Fibroblast of pulmonary artery (primary cell): ENCODE results near the gene TBX19.

Experiments
- DNase-seq: peaks from one replicate; pipeline ENCODE4 v3.0.0-alpha.2; 2010; ENCODE audit warnings: low read depth
- H3K4me3 ChIP-seq: replicated peaks from 2 replicates; pipeline ENCODE4 v1.5.1; 2011; ENCODE audit warnings: low read depth, mild to moderate bottlenecking, control low read depth, low read length, moderate library complexity
- TF ChIP-seq, protein P1 (sequence below): IDR thresholded peaks from 2 replicates; pipeline ENCODE4 v1.5.1; 2011; ENCODE audit warnings: mild to moderate bottlenecking, control low read depth, low read length, inconsistent platforms; ENCODE audit errors: missing control alignments

The TBX19 gene

DNA sequence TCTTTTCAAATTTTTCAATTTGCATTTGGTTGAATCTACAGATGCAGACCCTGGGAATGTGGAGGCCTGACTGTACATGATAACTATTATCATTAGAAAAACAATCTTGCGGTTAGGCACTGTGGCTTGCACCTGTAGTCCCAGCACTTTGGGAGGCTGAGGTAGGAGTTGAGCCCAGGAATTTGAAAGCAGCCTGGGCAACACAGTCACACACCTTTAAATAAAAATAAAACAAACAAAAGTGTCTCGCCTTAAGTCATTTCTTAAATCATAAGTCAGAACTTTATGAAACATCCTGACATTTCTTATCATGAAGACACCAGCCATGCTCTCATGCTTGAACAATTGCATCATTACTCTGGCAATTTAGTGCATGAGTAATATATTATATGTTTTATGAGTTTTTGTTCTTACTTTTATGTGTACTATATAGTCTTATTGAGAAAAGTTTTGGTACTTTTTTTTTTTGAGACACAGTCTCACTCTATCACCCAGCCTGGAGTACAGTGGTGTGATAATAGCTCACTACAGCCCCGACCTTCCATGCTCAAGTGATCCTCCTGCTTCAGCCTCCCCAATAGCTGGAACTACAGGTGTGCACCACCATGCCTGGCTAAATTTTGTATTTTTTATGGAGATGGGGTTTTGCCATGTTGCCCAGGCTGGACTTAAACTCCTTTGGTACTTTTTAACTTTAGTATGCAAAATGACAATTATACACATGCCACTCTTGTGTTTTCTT, 7.8 kb downstream of the TBX19 start:
- TF ChIP-seq, protein P1, sequence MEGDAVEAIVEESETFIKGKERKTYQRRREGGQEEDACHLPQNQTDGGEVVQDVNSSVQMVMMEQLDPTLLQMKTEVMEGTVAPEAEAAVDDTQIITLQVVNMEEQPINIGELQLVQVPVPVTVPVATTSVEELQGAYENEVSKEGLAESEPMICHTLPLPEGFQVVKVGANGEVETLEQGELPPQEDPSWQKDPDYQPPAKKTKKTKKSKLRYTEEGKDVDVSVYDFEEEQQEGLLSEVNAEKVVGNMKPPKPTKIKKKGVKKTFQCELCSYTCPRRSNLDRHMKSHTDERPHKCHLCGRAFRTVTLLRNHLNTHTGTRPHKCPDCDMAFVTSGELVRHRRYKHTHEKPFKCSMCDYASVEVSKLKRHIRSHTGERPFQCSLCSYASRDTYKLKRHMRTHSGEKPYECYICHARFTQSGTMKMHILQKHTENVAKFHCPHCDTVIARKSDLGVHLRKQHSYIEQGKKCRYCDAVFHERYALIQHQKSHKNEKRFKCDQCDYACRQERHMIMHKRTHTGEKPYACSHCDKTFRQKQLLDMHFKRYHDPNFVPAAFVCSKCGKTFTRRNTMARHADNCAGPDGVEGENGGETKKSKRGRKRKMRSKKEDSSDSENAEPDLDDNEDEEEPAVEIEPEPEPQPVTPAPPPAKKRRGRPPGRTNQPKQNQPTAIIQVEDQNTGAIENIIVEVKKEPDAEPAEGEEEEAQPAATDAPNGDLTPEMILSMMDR, result no peak
- H3K4me3 ChIP-seq, result no peak overlapping the region
- peak; percentile 68 for DNase-seq

DNA sequence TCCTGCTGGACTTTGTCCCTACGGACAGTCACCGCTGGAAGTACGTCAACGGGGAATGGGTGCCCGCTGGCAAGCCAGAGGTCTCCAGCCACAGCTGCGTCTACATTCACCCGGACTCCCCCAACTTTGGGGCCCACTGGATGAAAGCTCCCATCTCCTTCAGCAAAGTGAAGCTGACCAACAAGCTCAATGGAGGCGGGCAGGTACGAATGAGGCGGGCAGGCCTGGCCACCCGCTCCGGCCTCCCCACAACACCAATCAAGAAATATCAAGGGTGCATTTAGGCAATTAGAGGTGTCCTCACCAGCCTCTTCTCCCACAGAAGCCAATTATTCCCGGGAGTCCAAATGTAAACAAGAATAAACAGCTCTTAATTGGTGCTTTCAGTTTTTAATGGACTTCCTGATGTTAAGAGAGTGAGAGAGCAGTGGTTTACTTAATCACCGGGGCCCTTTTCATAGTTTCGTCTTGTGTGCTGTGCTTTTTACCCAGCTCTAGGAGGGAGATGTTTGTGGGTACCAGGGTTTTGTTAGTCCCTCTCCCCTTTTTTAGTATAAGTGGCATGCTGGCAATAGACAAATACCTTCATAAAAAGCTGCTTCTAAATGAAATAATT, 10.7 kb downstream of the TBX19 start:
- H3K4me3 ChIP-seq, result no peak overlapping the region
- TF ChIP-seq, protein P1, result no peak
- DNase-seq, result no peak

DNA sequence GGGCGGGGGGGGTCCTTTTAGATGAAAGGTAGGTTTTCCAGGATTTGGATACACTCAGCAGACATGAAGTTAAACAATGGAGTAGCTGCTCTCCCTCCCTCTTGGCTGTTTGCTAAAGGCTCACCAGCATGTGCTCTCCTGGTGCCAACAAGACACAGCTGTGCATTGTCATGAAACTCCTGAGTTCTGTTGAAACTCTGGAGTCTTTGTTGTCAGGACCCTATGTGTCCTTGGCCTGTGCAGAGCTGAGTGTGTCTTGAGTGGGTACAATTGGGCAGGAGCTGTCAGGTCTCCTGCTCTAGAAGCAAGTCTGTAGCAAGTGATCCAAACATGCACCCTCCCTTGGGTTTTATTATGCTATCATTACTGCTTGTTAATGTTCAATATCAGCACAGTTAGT, 12.7 kb downstream of the TBX19 start:
- peak; percentile 31 for DNase-seq
- TF ChIP-seq, protein P1, result no peak

DNA sequence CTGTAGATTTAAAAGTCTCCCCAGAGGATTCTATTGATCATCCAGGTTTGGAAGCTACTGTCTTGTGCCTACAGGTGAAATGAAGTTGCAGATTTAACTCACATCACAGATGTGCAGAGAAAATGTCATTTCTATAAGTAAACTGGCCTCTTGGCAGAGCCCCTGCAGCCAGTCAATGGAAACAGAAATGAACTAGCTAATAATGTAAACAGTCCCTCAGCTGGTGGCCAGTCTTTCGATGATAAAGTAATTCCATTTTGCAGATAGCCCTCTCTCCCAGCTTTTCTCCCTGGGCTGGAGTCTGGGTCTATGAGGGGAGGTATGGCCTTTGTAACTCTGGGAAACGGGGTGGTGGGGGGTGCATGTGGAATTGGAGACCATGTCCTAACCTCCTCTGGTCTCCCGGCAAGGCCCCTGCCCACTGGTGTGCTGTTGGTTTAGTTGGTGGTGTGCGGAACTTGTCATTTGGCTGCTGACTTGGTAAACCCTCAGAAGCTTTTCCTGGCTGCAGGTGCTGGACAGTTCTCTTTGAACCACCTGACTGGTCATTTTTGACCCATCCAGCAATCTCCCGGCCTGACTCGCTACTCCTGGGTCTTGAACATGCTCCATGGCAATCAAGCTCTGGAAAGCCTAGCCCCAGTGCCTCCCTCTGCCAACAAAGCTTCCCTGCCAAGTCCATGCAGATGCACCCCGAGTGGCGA, 14.9 kb downstream of the TBX19 start:
- no peak for DNase-seq
- TF ChIP-seq, protein P1, result no peak
- H3K4me3 ChIP-seq, result no peak overlapping the region

More for the DNA sequence above, 12.7 kb downstream of the TBX19 start:
- no peak overlapping the region for H3K4me3 ChIP-seq

DNA sequence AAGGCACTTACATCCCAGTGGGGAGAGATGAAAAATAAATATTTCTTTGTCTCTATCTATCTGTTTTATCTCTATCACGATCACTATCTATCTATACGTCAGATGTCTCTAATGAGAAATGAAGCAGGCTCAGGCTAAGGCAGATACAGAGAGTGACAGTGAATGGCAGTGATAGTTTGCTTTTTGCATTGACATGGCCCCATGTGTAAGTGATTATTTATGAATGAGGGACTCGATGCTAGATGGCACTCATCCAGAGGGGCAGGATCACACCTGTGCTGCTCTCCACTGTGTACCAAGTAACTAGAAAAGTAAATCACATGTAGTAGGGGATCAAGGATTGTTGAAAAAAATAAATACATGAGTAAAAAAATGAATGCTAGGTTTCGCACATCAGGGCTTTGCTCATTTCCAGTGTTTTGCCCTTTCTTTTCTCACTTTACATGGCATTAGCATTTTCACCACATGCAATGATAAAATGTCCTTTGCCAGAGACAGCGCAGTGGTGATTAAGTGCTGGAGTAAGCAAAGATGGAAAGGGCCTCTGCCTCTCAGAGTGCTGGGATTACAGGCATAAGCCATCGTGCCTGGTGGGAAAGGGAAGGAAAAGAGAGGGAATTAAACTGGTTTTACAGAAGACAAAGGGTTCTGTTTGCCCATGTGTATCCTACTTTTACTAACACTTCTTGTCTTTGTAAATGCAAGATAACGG, 16.5 kb downstream of the TBX19 start:
- TF ChIP-seq, protein P1, result no peak
- no peak for DNase-seq
- H3K4me3 ChIP-seq, result no peak overlapping the region

DNA sequence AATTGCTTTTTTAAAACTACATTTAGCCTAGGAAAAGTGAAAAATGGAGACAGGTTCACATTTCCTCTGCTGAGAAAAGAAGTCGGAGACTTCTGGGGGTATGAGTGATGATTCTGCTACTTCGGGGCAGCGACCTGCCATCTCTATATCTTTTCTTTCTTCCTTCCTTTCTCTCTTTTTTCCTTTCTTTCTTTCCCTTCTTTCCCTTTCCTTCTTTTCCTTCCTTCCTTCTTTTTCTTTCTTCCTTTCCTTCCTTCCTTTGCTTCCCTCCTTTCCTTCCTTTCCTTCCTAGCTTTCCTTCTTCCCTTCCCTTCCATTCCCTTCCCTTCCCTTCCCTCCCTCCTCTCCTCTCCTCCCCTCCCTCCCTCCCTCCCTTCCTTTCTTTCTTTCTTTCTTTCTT, 17.8 kb downstream of the TBX19 start:
- TF ChIP-seq, protein P1, result no peak
- DNase-seq, result no peak
- H3K4me3 ChIP-seq, result no peak overlapping the region
